ENCODE data around the gene KAZN. TPM values are rescaled to one million over a fixed set of nuclear protein-coding genes. Genes with fewer than 3 reads are reported as not detected.

KAZN gene
- total RNA-seq, 1 donor from 2014 or later: 2.8 TPM

DNA sequence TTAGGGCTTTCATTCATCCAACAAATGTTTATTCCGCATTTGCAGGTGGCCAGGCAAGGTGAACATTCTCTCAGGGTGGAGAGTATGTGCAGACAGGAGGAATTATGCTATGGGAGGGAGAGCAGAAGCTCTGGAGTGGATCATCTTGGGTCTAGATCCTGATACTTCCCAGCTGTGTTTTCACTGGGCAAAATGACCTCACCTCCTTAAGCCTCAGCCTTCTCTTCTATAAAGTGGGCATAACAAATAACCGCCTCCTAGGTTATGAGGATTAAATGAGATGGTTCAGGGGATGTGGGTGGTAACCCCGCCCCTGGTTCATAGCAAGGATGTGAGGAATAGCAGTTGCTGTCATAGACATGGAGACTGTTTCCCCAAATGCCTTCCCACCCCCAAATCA is 553.4 kb downstream of the KAZN start:
- peak overlapping the region; percentile 3 for H3K4me3 ChIP-seq (ENCODE audit: low read depth, low read length)
- TF ChIP-seq, protein P1, sequence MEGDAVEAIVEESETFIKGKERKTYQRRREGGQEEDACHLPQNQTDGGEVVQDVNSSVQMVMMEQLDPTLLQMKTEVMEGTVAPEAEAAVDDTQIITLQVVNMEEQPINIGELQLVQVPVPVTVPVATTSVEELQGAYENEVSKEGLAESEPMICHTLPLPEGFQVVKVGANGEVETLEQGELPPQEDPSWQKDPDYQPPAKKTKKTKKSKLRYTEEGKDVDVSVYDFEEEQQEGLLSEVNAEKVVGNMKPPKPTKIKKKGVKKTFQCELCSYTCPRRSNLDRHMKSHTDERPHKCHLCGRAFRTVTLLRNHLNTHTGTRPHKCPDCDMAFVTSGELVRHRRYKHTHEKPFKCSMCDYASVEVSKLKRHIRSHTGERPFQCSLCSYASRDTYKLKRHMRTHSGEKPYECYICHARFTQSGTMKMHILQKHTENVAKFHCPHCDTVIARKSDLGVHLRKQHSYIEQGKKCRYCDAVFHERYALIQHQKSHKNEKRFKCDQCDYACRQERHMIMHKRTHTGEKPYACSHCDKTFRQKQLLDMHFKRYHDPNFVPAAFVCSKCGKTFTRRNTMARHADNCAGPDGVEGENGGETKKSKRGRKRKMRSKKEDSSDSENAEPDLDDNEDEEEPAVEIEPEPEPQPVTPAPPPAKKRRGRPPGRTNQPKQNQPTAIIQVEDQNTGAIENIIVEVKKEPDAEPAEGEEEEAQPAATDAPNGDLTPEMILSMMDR (IDR thresholded peaks at IDR 0.05; ENCODE audit: insufficient read depth, low read length, poor library complexity, severe bottlenecking): no peak
- H3K27me3 ChIP-seq (ENCODE audit: control insufficient read depth, insufficient read depth, low read length): no peaks in the 10 kb centered on the region
- DNase-seq (ENCODE audit: low read depth): no peak
- peaks cover 1% of the 10 kb centered on the region for H3K36me3 ChIP-seq (ENCODE audit: control insufficient read depth, insufficient read depth, low read length)

- Histone ChIP-seq H3K27me3 (ENCODE audit: control insufficient read depth, insufficient read depth, low read length) (no peaks in the 10 kb centered on the region), H3K4me3 (ENCODE audit: low read depth, low read length) (peak overlapping the region; percentile 75), H3K36me3 (ENCODE audit: control insufficient read depth, insufficient read depth, low read length) (peaks cover 1% of the 10 kb centered on the region)
- TF ChIP-seq, protein P1 (IDR thresholded peaks at IDR 0.05; ENCODE audit: insufficient read depth, low read length, poor library complexity, severe bottlenecking): peak; percentile 80
- DNase-seq (ENCODE audit: low read depth): peak; percentile 72
Observed at GRCh38 chr1:15152318-15153183, 554.1 kb downstream of the KAZN start.

GRCh38 chr1:15153184-15153841 is 554.8 kb downstream of the KAZN start, which contains the start of gene TMEM51:
TSS of gene TMEM51 (plus strand) at chr1:15153747. CDS start at chr1:15215088, 61,341 bp downstream.
- Histone ChIP-seq H3K36me3 (ENCODE audit: control insufficient read depth, insufficient read depth, low read length) (peaks cover 1% of the 10 kb centered on the region), H3K4me3 (ENCODE audit: low read depth, low read length) (peak within 1 kb of the TSS; percentile 75), H3K27me3 (ENCODE audit: control insufficient read depth, insufficient read depth, low read length) (no peaks in the 10 kb centered on the region)
- no peak for DNase-seq (ENCODE audit: low read depth)
- TF ChIP-seq, protein P1 (IDR thresholded peaks at IDR 0.05; ENCODE audit: insufficient read depth, low read length, poor library complexity, severe bottlenecking): no peak

DNA sequence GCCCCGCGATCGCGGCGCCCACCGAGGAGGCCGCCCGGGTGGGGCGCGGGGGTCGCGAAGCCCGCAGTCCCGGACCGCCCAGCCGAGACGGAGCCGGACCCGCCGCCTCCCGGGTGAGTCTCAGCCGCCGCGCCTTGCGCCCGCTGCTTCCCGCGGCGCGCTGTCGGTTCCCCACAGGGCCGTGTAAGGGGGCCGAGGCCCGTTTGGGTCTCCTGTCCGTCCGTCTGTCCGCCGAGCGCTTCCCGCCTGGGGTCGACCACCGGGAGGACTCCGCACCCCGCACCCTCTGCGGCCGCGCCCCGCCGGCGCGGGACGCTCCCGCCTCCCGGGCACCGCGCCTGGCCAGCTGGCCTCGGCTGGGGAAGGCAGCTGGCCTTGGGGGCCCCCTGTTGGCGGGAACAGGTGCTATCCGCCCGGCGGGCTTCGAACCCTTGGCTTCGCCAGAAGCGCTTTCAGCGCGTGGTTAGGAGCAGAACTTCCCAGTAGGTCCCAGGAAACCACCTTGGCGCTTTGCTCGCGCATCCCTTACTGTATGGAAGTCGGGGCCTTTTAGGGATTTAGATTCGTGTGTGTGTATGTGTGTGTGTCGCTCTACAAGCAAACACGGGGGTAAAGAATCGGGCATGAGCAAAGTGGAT is 555.5 kb downstream of the KAZN start:
- no peak for DNase-seq (ENCODE audit: low read depth)
- H3K36me3 ChIP-seq (ENCODE audit: control insufficient read depth, insufficient read depth, low read length): peaks cover 1% of the 10 kb centered on the region
- TF ChIP-seq, protein P1 (IDR thresholded peaks at IDR 0.05; ENCODE audit: insufficient read depth, low read length, poor library complexity, severe bottlenecking): peak; percentile 74
- H3K27me3 ChIP-seq (ENCODE audit: control insufficient read depth, insufficient read depth, low read length): no peaks in the 10 kb centered on the region
- H3K4me3 ChIP-seq (ENCODE audit: low read depth, low read length): peak overlapping the region; percentile 75

GRCh38 chr1:15154480-15155036 is 556.1 kb downstream of the KAZN start:
- Histone ChIP-seq H3K27me3 (ENCODE audit: control insufficient read depth, insufficient read depth, low read length) (no peaks in the 10 kb centered on the region), H3K4me3 (ENCODE audit: low read depth, low read length) (peak overlapping the region; percentile 75), H3K36me3 (ENCODE audit: control insufficient read depth, insufficient read depth, low read length) (peaks cover 1% of the 10 kb centered on the region)
- TF ChIP-seq, protein P1 (IDR thresholded peaks at IDR 0.05; ENCODE audit: insufficient read depth, low read length, poor library complexity, severe bottlenecking): no peak
- no peak for DNase-seq (ENCODE audit: low read depth)

Data from kidney epithelial cell (primary cell).